Fibroblast of pulmonary artery (primary cell): ENCODE results near the gene ZFYVE1.
"Not testable (repeated sequence)": the region's sequence is repeated elsewhere in the genome, so short reads cannot be mapped to it uniquely, and the experiment has no call there.

Experiments used
- DNase-seq: peaks from one replicate; pipeline ENCODE4 v3.0.0-alpha.2; 2010; ENCODE audit warnings: low read depth
- H3K4me3 ChIP-seq: replicated peaks from 2 replicates; pipeline ENCODE4 v1.5.1; 2011; ENCODE audit warnings: low read depth, mild to moderate bottlenecking, control low read depth, low read length, moderate library complexity
- TF ChIP-seq, protein P1 (sequence below): IDR thresholded peaks from 2 replicates; pipeline ENCODE4 v1.5.1; 2011; ENCODE audit warnings: mild to moderate bottlenecking, control low read depth, low read length, inconsistent platforms; ENCODE audit errors: missing control alignments

Gene ZFYVE1

DNA sequence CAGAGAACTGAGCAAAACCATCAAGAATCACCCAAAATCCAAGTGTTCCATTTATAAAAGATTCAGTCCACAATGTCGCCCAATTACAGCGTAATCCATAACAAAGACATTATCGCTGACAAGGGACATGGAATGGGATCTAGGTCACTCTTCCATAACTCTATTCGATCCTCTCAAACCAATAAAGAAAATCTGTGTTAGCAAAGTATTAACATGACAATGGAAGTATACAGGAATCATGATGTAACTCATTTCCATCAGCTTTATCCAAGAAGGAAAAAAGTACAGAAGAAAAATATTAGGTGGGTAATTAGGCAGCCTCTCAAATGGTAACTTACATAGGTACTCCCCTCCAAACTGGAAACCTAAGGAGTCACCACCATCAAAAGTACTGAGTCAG lies 4.9 kb downstream of the ZFYVE1 start:
- no peak overlapping the region for H3K4me3 ChIP-seq
- no peak for DNase-seq
- TF ChIP-seq, protein P1, sequence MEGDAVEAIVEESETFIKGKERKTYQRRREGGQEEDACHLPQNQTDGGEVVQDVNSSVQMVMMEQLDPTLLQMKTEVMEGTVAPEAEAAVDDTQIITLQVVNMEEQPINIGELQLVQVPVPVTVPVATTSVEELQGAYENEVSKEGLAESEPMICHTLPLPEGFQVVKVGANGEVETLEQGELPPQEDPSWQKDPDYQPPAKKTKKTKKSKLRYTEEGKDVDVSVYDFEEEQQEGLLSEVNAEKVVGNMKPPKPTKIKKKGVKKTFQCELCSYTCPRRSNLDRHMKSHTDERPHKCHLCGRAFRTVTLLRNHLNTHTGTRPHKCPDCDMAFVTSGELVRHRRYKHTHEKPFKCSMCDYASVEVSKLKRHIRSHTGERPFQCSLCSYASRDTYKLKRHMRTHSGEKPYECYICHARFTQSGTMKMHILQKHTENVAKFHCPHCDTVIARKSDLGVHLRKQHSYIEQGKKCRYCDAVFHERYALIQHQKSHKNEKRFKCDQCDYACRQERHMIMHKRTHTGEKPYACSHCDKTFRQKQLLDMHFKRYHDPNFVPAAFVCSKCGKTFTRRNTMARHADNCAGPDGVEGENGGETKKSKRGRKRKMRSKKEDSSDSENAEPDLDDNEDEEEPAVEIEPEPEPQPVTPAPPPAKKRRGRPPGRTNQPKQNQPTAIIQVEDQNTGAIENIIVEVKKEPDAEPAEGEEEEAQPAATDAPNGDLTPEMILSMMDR, result no peak

DNA sequence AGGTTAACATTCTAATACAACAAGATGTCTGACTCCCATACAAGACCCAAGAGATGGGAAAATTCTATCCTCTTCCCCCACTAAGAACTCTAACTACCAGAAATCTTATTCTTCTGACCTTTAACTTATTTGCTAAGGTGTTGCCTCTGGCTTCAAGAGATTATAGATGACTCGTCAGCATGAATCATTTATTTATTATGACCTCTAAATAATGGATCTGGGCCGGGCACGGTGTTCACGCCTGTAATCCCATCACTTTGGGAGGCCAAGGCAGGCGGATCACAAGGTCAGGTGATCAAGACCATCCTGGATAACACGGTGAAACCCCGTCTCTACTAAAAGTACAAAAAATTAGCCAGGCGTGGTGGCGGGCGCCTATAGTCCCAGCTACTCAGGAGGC lies 10.9 kb downstream of the ZFYVE1 start:
- not testable (repeated sequence) for DNase-seq

GRCh38 chr14:73015552-73015951 lies 11.4 kb downstream of the ZFYVE1 start:
- not testable (repeated sequence) for H3K4me3 ChIP-seq, DNase-seq

More for the DNA sequence above, 10.9 kb downstream of the ZFYVE1 start:
- not testable (repeated sequence) for H3K4me3 ChIP-seq

- TF ChIP-seq, protein P1, result no peak
- peak; percentile 45 for DNase-seq
Measured at GRCh38 chr14:73014105-73014504, 12.8 kb downstream of the ZFYVE1 start.

DNA sequence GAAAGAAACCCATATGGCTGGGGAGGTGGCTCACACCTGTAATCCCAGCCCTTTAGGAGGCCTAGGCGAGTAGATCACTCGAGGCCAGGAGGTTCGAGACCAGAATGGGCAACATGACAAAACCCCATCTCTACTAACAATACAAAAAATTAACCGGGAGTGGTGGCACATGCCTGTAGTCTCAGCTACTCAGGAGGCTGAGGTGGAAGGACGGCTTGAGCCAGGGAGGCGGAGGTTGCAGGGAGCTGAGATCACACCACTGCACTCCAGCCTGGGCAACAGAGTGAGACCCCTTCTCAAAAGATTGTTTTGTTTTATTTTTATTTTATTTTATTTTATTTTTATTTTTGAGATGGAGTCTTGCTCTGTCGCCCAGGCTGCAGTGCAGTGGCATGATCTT lies 15.7 kb downstream of the ZFYVE1 start:
- DNase-seq, H3K4me3 ChIP-seq: not testable (repeated sequence)

More at GRCh38 chr14:73014105-73014504, 12.8 kb downstream of the ZFYVE1 start:
- H3K4me3 ChIP-seq, result no peak overlapping the region

- peak; percentile 68 for DNase-seq
- TF ChIP-seq, protein P1, result no peak
- no peak overlapping the region for H3K4me3 ChIP-seq
Measured at GRCh38 chr14:73008501-73008900, 18.4 kb downstream of the ZFYVE1 start.

DNA sequence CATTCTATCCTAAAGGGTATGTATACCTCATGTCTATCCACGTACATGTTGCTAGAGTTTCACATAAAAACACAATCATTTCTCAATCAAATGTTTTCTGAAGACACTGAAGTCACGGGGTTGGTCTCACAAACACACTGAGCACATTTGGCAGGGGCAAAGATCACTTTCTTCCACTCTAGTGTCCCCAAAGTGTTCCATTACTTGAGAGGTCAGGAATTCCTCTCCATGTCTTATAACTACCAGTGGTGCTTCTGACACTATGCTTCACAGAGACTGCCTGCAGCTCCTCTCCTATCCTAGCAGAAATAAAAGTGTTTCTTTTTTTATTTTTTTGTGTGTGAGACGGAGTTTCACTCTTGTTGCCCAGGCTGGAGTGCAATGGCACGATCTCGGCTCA lies 19.1 kb downstream of the ZFYVE1 start:
- DNase-seq, result no peak
- TF ChIP-seq, protein P1, result no peak
- H3K4me3 ChIP-seq, result no peak overlapping the region

GRCh38 chr14:73004641-73005040 lies 22.3 kb downstream of the ZFYVE1 start:
- DNase-seq, H3K4me3 ChIP-seq: not testable (repeated sequence)

DNA sequence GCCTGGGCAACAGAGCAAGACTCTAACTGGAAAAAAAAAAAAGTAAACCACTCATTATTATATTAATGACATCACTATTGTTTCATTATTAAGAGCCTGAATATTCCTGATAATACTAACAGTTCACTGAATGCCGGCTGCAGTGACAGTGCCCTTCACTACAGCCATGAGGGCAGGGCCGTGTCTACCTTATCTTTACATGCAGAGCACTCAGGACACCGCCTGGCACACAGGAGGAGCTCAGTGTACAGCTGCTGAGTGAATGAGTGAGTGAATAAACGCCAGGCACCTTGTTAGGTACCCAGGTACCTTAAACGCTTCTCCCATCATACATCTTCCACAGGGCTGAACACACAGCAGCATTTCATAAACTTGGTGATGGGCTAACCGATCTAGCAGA lies 23.2 kb downstream of the ZFYVE1 start:
- H3K4me3 ChIP-seq, result no peak overlapping the region
- TF ChIP-seq, protein P1, result no peak
- no peak for DNase-seq
